Measurements from ENCODE around the gene MITF. TPM values are rescaled to one million over a fixed set of nuclear protein-coding genes. Genes with fewer than 3 reads are reported as not detected.

The MITF gene
- total RNA-seq, 1 donor from 2014 or later: 5.8 TPM

DNA sequence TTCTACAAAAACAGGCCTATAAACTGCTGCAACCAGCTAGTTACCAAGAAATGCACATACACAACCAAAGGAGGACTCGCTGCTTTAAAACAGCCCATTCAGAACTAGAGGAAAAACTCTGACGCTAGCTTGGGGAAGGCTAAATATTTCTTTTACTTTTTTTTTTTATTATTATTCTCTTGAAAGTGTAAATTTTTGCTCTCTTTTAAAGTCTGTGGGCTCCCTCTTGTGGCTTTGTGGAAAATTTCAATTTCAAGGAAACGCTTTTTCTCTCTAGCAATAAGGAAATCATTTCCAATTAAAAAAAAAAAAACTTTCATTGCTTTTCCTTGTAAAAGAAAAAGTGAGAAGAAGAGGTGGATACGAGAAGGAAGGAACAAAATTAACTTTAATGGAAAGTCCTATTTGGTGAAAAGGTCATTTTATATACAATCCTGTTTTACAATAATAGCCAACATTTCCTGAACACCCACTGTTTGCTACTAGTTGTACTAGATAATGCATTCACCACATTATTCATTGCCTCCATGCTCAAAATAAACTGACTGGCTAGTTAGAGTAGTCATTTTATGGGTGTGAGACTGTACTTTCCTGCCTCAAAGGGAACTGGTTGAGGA, 209.1 kb downstream of the MITF start:
- H3K27ac Mint-ChIP-seq (ENCODE audit: unreplicated experiment): no peak overlapping the region
- TF ChIP-seq, protein P1, sequence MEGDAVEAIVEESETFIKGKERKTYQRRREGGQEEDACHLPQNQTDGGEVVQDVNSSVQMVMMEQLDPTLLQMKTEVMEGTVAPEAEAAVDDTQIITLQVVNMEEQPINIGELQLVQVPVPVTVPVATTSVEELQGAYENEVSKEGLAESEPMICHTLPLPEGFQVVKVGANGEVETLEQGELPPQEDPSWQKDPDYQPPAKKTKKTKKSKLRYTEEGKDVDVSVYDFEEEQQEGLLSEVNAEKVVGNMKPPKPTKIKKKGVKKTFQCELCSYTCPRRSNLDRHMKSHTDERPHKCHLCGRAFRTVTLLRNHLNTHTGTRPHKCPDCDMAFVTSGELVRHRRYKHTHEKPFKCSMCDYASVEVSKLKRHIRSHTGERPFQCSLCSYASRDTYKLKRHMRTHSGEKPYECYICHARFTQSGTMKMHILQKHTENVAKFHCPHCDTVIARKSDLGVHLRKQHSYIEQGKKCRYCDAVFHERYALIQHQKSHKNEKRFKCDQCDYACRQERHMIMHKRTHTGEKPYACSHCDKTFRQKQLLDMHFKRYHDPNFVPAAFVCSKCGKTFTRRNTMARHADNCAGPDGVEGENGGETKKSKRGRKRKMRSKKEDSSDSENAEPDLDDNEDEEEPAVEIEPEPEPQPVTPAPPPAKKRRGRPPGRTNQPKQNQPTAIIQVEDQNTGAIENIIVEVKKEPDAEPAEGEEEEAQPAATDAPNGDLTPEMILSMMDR (IDR thresholded peaks at IDR 0.05): peak; percentile 74
- H3K4me1 Mint-ChIP-seq (ENCODE audit: unreplicated experiment): peaks cover 12% of the 10 kb centered on the region
- H3K9me3 Mint-ChIP-seq (ENCODE audit: unreplicated experiment): no peaks in the 10 kb centered on the region
- no peaks in the 10 kb centered on the region for H3K27me3 Mint-ChIP-seq (ENCODE audit: unreplicated experiment)
- H3K4me3 Mint-ChIP-seq (ENCODE audit: unreplicated experiment): no peak overlapping the region
- DNase-seq (ENCODE audit: extremely low spot score, unreplicated experiment): no peak
- no peaks in the 10 kb centered on the region for H3K36me3 Mint-ChIP-seq (ENCODE audit: unreplicated experiment)

DNA sequence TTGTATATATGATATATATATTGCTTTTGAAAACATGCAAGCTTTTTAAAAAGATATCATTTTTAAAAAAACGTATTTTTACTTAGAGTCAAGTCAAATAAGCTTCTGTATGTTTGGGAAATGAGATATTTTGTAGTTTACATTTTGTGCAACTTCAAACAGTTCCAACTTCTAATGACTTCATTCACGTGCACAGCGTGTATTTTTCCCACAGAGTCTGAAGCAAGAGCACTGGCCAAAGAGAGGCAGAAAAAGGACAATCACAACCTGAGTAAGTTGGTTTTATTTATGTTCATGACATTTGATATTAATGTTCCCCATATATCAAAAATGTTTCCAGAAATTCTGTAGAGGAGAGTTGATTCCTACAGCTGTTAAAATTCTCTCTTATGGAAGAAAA, 212.4 kb downstream of the MITF start:
- no peak overlapping the region for H3K27ac Mint-ChIP-seq (ENCODE audit: unreplicated experiment)
- no peaks in the 10 kb centered on the region for H3K36me3 Mint-ChIP-seq (ENCODE audit: unreplicated experiment)
- TF ChIP-seq, protein P1 (IDR thresholded peaks at IDR 0.05): no peak
- no peak overlapping the region for H3K4me3 Mint-ChIP-seq (ENCODE audit: unreplicated experiment)
- no peak for DNase-seq (ENCODE audit: extremely low spot score, unreplicated experiment)
- peaks cover 12% of the 10 kb centered on the region for H3K4me1 Mint-ChIP-seq (ENCODE audit: unreplicated experiment)
- H3K27me3 Mint-ChIP-seq (ENCODE audit: unreplicated experiment): no peaks in the 10 kb centered on the region
- no peaks in the 10 kb centered on the region for H3K9me3 Mint-ChIP-seq (ENCODE audit: unreplicated experiment)

DNA sequence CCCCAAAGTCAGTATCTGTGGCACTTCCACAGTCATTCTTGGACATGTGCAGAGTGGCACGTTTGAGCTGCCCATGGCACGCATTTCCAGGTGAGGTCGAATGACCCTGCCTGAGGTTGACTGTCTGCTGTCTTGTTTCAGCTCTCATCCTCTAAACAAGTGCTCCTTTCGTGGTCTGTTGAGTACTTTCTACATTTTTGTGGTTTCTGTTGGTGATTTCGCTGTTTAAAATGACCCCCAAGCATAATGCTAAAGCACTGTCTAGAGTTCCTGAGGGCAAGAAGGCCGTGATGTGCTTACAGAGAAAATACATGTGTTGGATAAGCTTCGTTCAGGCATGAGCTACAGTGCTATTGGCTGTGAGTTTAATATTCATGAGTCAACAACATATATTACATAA, 220.3 kb downstream of the MITF start:
- TF ChIP-seq, protein P1 (IDR thresholded peaks at IDR 0.05): no peak
- Mint-ChIP-seq H3K36me3 (ENCODE audit: unreplicated experiment) (peaks cover 4% of the 10 kb centered on the region), H3K4me3 (ENCODE audit: unreplicated experiment) (no peak overlapping the region), H3K27ac (ENCODE audit: unreplicated experiment) (no peak overlapping the region), H3K4me1 (ENCODE audit: unreplicated experiment) (peaks cover 2% of the 10 kb centered on the region), H3K27me3 (ENCODE audit: unreplicated experiment) (no peaks in the 10 kb centered on the region), H3K9me3 (ENCODE audit: unreplicated experiment) (no peaks in the 10 kb centered on the region)
- no peak for DNase-seq (ENCODE audit: extremely low spot score, unreplicated experiment)

DNA sequence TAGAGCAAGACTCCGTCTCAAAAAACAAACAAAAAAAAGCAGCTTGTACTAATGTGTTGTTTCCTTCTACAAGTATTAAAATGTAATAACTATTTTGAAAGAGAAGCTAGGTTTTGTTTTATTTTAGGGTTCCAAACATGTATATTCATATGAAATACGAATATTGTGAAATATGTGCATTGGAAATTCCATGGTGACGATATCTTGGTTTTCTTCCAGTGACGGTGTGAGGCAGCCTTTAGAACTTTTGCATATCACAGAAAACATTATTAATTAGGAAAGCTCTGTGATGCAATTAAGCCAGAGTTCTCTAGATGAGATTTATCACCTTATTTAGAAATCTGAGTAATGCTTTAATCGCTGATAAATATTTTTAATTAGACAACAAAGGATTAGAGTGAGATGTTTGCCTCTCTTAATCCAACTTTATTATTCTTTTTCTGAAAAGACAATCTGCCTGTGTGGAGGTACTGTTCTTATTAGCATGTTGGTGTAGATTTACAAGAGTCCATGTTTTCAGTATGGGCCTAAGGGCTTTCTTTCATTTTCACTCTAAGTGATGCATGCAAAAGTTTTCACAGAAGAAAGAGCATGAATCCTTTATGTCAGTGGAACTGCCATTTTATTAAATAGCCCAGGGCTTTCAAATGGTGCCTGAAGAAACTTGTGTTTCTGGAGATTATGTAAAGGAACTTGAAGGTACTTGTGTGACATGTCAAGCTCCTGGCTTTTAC, 222.6 kb downstream of the MITF start:
- TF ChIP-seq, protein P1 (IDR thresholded peaks at IDR 0.05): no peak
- no peaks in the 10 kb centered on the region for H3K27me3 Mint-ChIP-seq (ENCODE audit: unreplicated experiment)
- no peak overlapping the region for H3K4me3 Mint-ChIP-seq (ENCODE audit: unreplicated experiment)
- DNase-seq (ENCODE audit: extremely low spot score, unreplicated experiment): no peak
- H3K27ac Mint-ChIP-seq (ENCODE audit: unreplicated experiment): no peak overlapping the region
- peaks cover 4% of the 10 kb centered on the region for H3K36me3 Mint-ChIP-seq (ENCODE audit: unreplicated experiment)
- no peaks in the 10 kb centered on the region for H3K9me3 Mint-ChIP-seq (ENCODE audit: unreplicated experiment)
- peaks cover 2% of the 10 kb centered on the region for H3K4me1 Mint-ChIP-seq (ENCODE audit: unreplicated experiment)

DNA sequence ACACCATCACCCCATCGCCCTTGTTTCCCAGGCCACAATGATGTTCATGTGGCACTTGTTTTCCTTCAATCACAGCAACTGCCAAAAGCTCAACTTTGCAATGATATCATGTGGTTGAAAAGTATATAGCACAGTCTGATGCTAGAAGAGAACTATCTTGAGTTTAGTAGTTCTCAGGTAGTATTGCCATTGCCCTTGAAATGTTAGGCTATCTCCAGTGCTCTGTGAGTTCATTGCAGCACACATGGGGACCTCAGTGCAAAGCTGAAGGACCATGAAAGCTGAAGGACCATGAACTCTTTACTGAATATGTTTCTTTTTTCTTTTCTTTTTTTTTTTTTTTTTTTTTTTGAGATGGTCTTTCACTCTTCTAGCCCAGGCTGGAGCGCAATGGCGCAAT, 224.4 kb downstream of the MITF start:
- no peak for DNase-seq (ENCODE audit: extremely low spot score, unreplicated experiment)
- H3K4me1 Mint-ChIP-seq (ENCODE audit: unreplicated experiment): peaks cover 2% of the 10 kb centered on the region
- no peak overlapping the region for H3K27ac Mint-ChIP-seq (ENCODE audit: unreplicated experiment)
- no peak overlapping the region for H3K4me3 Mint-ChIP-seq (ENCODE audit: unreplicated experiment)
- TF ChIP-seq, protein P1 (IDR thresholded peaks at IDR 0.05): no peak
- no peaks in the 10 kb centered on the region for H3K27me3 Mint-ChIP-seq (ENCODE audit: unreplicated experiment)
- H3K36me3 Mint-ChIP-seq (ENCODE audit: unreplicated experiment): peaks cover 4% of the 10 kb centered on the region
- no peaks in the 10 kb centered on the region for H3K9me3 Mint-ChIP-seq (ENCODE audit: unreplicated experiment)

Data from osteocyte (in vitro differentiated cells).